ENCODE measurements around the gene MATN1. TPM values are rescaled to one million over a fixed set of nuclear protein-coding genes. Genes with fewer than 3 reads are reported as not detected.

Gene MATN1
- polyA plus RNA-seq, 3 donors: 0.07 TPM; not detected in 2

- Mint-ChIP-seq H3K4me3 (no peak overlapping the region), H3K9me3 (no peaks in the 10 kb centered on the region), H3K27me3 (ENCODE audit: low read depth in 3 of 3) (peaks cover 0 to 2% (median 0%) of the 10 kb centered on the region in 3 donors), H3K4me1 (peaks cover 27% of the 10 kb centered on the region), H3K36me3 (peaks cover 26 to 27% of the 10 kb centered on the region in 2 donors), H3K27ac (peak overlapping the region in 2 of 7 donors; percentile 3 to 25)
- 86% methylated on average over 17 of the region's 17 CpGs for WGBS (ENCODE audit: insufficient coverage)
- H3K4me2 ChIP-seq (replicated peaks; ENCODE audit: extremely low read depth, low read length, poor library complexity, severe bottlenecking): no peak overlapping the region
- peaks cover 18% of the 10 kb centered on the region in 2 donors for H3K36me3 ChIP-seq (replicated peaks in 1 of 2; ENCODE audit: control insufficient read depth in 1 of 2, insufficient read depth in 2 of 2, low read length in 2 of 2)
- H3K27me3 ChIP-seq (ENCODE audit: control insufficient read depth in 2 of 2, insufficient read depth in 2 of 2, low read length in 2 of 2): no peaks in the 10 kb centered on the region
- peaks cover 11 to 21% of the 10 kb centered on the region in 2 donors for H3K4me1 ChIP-seq (ENCODE audit: control insufficient read depth in 1 of 2, insufficient read depth in 2 of 2, low read length in 2 of 2)
- no peaks in the 10 kb centered on the region for H3K9me3 ChIP-seq (replicated peaks in 1 of 2; ENCODE audit: control insufficient read depth in 1 of 2, insufficient read depth in 1 of 2, low read length in 2 of 2)
- H3K4me3 ChIP-seq (replicated peaks in 1 of 3; ENCODE audit: low read depth in 2 of 3, low read length in 3 of 3): no peak overlapping the region
- H2AFZ ChIP-seq (ENCODE audit: insufficient read depth, low read depth, low read length, poor library complexity, severe bottlenecking): no peak overlapping the region
- H3K9ac ChIP-seq (ENCODE audit: insufficient read depth, low read length, poor library complexity, severe bottlenecking): no peak overlapping the region
- no peak overlapping the region for H3K27ac ChIP-seq (ENCODE audit: low read depth in 1 of 2, low read length in 2 of 2)
- DNase-seq: no peak
- peaks cover 56% of the 10 kb centered on the region for H4K20me1 ChIP-seq (ENCODE audit: insufficient read depth, low read length)
- no peak for TF ChIP-seq CTCF (IDR thresholded peaks at IDR 0.05)
- intact Hi-C loops (cut with micrococcal nuclease): no loop called here
- H3K79me2 ChIP-seq (ENCODE audit: insufficient read depth, low read length): no peaks in the 10 kb centered on the region
These were observed 5.7 kb upstream of the MATN1 start for GRCh38 chr1:30728832-30729638.

GRCh38 chr1:30728340-30728739 lies 5.0 kb upstream of the MATN1 start:
- H3K9ac ChIP-seq (ENCODE audit: insufficient read depth, low read length, poor library complexity, severe bottlenecking): no peak overlapping the region
- peaks cover 32% of the 10 kb centered on the region for H3K4me1 Mint-ChIP-seq
- H3K27me3 ChIP-seq (ENCODE audit: control insufficient read depth in 2 of 2, insufficient read depth in 2 of 2, low read length in 2 of 2): no peaks in the 10 kb centered on the region
- no peak overlapping the region for H3K4me3 ChIP-seq (replicated peaks in 1 of 3; ENCODE audit: low read depth in 2 of 3, low read length in 3 of 3)
- TF ChIP-seq CTCF (IDR thresholded peaks at IDR 0.05): no peak
- peaks cover 11% of the 10 kb centered on the region in 2 donors for H3K36me3 ChIP-seq (replicated peaks in 1 of 2; ENCODE audit: control insufficient read depth in 1 of 2, insufficient read depth in 2 of 2, low read length in 2 of 2)
- no peaks in the 10 kb centered on the region for H3K79me2 ChIP-seq (ENCODE audit: insufficient read depth, low read length)
- intact Hi-C loops (cut with micrococcal nuclease): no loop called here
- no peak overlapping the region for H3K4me2 ChIP-seq (replicated peaks; ENCODE audit: extremely low read depth, low read length, poor library complexity, severe bottlenecking)
- 79% methylated on average over 8 of the region's 8 CpGs for WGBS (ENCODE audit: insufficient coverage)
- no peak overlapping the region for H2AFZ ChIP-seq (ENCODE audit: insufficient read depth, low read depth, low read length, poor library complexity, severe bottlenecking)
- no peak overlapping the region for H3K27ac ChIP-seq (ENCODE audit: low read depth in 1 of 2, low read length in 2 of 2)
- H3K36me3 Mint-ChIP-seq: peaks cover 19 to 21% of the 10 kb centered on the region in 2 donors
- H3K9me3 ChIP-seq (replicated peaks in 1 of 2; ENCODE audit: control insufficient read depth in 1 of 2, insufficient read depth in 1 of 2, low read length in 2 of 2): no peaks in the 10 kb centered on the region
- H4K20me1 ChIP-seq (ENCODE audit: insufficient read depth, low read length): peaks cover 56% of the 10 kb centered on the region
- no peak overlapping the region for H3K27ac Mint-ChIP-seq
- peaks cover 18 to 28% of the 10 kb centered on the region in 2 donors for H3K4me1 ChIP-seq (ENCODE audit: control insufficient read depth in 1 of 2, insufficient read depth in 2 of 2, low read length in 2 of 2)
- peaks cover 0 to 2% (median 0%) of the 10 kb centered on the region in 3 donors for H3K27me3 Mint-ChIP-seq (ENCODE audit: low read depth in 3 of 3)
- no peaks in the 10 kb centered on the region for H3K9me3 Mint-ChIP-seq
- DNase-seq: no peak
- H3K4me3 Mint-ChIP-seq: no peak overlapping the region

Data from CD14-positive monocyte (primary cell).